Measurements from ENCODE around the gene SELENOP. TPM values are rescaled to one million over a fixed set of nuclear protein-coding genes. Genes with fewer than 3 reads are reported as not detected.

Gene SELENOP
- total and polyA plus RNA-seq, 2 experiments from 2014 or later, result 11.0 to 12.3 TPM

- no peak for TF ChIP-seq ETS1 (IDR thresholded peaks at IDR 0.05)
- TF ChIP-seq NANOG (IDR thresholded peaks at IDR 0.05; ENCODE audit: borderline replicate concordance), result no peak
- TF ChIP-seq JUNB (IDR thresholded peaks at IDR 0.05; ENCODE audit: unreplicated experiment), result no peak
- TF ChIP-seq CTCF (conservative IDR thresholded peaks at IDR 0.05; ENCODE audit: low read depth in 2 of 2), result no peak
- no peak for TF ChIP-seq POLR2AphosphoS5 (IDR thresholded peaks at IDR 0.05; ENCODE audit: low read depth)
- TF ChIP-seq ZNF114 (CRISPR knock-in tag; IDR thresholded peaks at IDR 0.05), result no peak
- TF ChIP-seq CREB1 (CRISPR knock-in tag; IDR thresholded peaks at IDR 0.05; ENCODE audit: low read depth), result no peak
- no peak for TF ChIP-seq ZNF462 (CRISPR knock-in tag; IDR thresholded peaks at IDR 0.05)
- TF ChIP-seq STAT1 (IDR thresholded peaks at IDR 0.05; ENCODE audit: unreplicated experiment), result no peak
- TF ChIP-seq ZNF331 (CRISPR knock-in tag; IDR thresholded peaks at IDR 0.05; ENCODE audit: low read depth), result no peak
- TF ChIP-seq EZH2 (IDR thresholded peaks at IDR 0.05; ENCODE audit: low read depth, unreplicated experiment), result no peak
- no peak for TF ChIP-seq REST (IDR thresholded peaks at IDR 0.05; ENCODE audit: unreplicated experiment)
- TF ChIP-seq EZH2phosphoT487 (IDR thresholded peaks at IDR 0.05; ENCODE audit: unreplicated experiment), result no peak
- DNase-seq (ENCODE audit: low spot score), result no peak
- no peaks in the 10 kb centered on the region for H3K79me2 ChIP-seq (replicated peaks; ENCODE audit: insufficient read depth)
- H4K20me1 ChIP-seq (replicated peaks; ENCODE audit: insufficient read depth), result no peaks in the 10 kb centered on the region
- no peak overlapping the region for H2AFZ ChIP-seq
- H3K36me3 ChIP-seq (ENCODE audit: insufficient read depth), result no peaks in the 10 kb centered on the region
- H3K27me3 ChIP-seq (ENCODE audit: insufficient read depth), result no peaks in the 10 kb centered on the region
- H3K9me3 Mint-ChIP-seq, result 0 out of 3 replicates have a peak, but pooled peaks cover 3% of the 10 kb centered on the region
- no peaks in the 10 kb centered on the region for H3F3A ChIP-seq (replicated peaks; ENCODE audit: low read depth)
- no peak overlapping the region for H3K4me3 Mint-ChIP-seq
- no peak overlapping the region for H3K4me3 ChIP-seq
- no peak overlapping the region for H3K27ac ChIP-seq (ENCODE audit: low read depth)
- no peaks in the 10 kb centered on the region; the same call in 2 of the 3 replicates for H3K36me3 Mint-ChIP-seq (ENCODE audit: low read depth)
- H3K27me3 Mint-ChIP-seq (ENCODE audit: insufficient read depth, low read depth, poor library complexity), result peaks cover 4% of the 10 kb centered on the region
- no peak for ATAC-seq
- H3K4me2 ChIP-seq, result no peak overlapping the region
- peaks cover 3% of the 10 kb centered on the region; the same call in 1 of the 3 replicates for H3K4me1 Mint-ChIP-seq
- no peak overlapping the region for H3K27ac Mint-ChIP-seq
- H3K9me2 ChIP-seq (ENCODE audit: insufficient read depth), result no peaks in the 10 kb centered on the region
- H3K4me1 ChIP-seq (ENCODE audit: insufficient read depth), result no peaks in the 10 kb centered on the region
These were observed 25.9 kb upstream of the SELENOP start for GRCh38 chr5:42837601-42838000.
